HUES6 (cell line): ENCODE data around the gene ZNF263.
A peak's percentile ranks its signal among the peaks of the same experiment; 100 is the strongest.

Source experiments
- H3K27ac ChIP-seq: 2 replicates; pipeline ENCODE4 v1.7.0; 2013; ENCODE audit warnings: low read depth, mild to moderate bottlenecking, low read length, inconsistent platforms
- H3K27me3 ChIP-seq: 2 replicates; pipeline ENCODE4 v1.6.1; 2013; ENCODE audit warnings: low read length; ENCODE audit not compliant: control insufficient read depth, insufficient read depth
- H3K36me3 ChIP-seq: 2 replicates; pipeline ENCODE4 v1.6.1; 2013; ENCODE audit warnings: low read length; ENCODE audit not compliant: control insufficient read depth, insufficient read depth
- H3K4me1 ChIP-seq: 2 replicates; pipeline ENCODE4 v1.6.1; 2013; ENCODE audit warnings: low read length; ENCODE audit not compliant: control insufficient read depth, insufficient read depth
- H3K4me3 ChIP-seq: 2 replicates; pipeline ENCODE4 v1.5.1; 2013; ENCODE audit warnings: low read depth, low read length
- H3K9ac ChIP-seq: one replicate; pipeline ENCODE4 v1.6.1; 2013; ENCODE audit warnings: mild to moderate bottlenecking, low read length
- H3K9me3 ChIP-seq: 2 replicates; pipeline ENCODE4 v1.6.1; 2013; ENCODE audit warnings: low read depth, low read length; ENCODE audit not compliant: control insufficient read depth, insufficient read depth

ZNF263 gene

GRCh38 chr16:3282730-3283542 lies at the start of gene ZNF263:
Gene ZNF263 (plus strand): TSS chr16:3283491. CDS start chr16:3283819, 328 bp downstream.
- H3K36me3 ChIP-seq, result peaks cover 26% of the 10 kb centered on the region
- H3K27ac ChIP-seq, result peak within 1 kb of the TSS; percentile 88
- H3K4me1 ChIP-seq, result no peaks in the 10 kb centered on the region; the same call in 1 of the 2 replicates
- H3K27me3 ChIP-seq, result no peaks in the 10 kb centered on the region
- H3K9me3 ChIP-seq, result peaks cover 20% of the 10 kb centered on the region
- peak within 1 kb of the TSS; percentile 91 for H3K9ac ChIP-seq
- peak within 1 kb of the TSS; percentile 66 for H3K4me3 ChIP-seq

GRCh38 chr16:3234543-3234856 lies 48.8 kb upstream of the ZNF263 start:
- Histone ChIP-seq H3K27ac (peak overlapping the region; percentile 73; the same call in 1 of the 2 replicates), H3K9me3 (peaks cover 26% of the 10 kb centered on the region), H3K9ac (peak overlapping the region; percentile 89), H3K4me3 (peak overlapping the region; percentile 93), H3K27me3 (no peaks in the 10 kb centered on the region), H3K36me3 (peaks cover 42% of the 10 kb centered on the region), H3K4me1 (no peaks in the 10 kb centered on the region)

DNA sequence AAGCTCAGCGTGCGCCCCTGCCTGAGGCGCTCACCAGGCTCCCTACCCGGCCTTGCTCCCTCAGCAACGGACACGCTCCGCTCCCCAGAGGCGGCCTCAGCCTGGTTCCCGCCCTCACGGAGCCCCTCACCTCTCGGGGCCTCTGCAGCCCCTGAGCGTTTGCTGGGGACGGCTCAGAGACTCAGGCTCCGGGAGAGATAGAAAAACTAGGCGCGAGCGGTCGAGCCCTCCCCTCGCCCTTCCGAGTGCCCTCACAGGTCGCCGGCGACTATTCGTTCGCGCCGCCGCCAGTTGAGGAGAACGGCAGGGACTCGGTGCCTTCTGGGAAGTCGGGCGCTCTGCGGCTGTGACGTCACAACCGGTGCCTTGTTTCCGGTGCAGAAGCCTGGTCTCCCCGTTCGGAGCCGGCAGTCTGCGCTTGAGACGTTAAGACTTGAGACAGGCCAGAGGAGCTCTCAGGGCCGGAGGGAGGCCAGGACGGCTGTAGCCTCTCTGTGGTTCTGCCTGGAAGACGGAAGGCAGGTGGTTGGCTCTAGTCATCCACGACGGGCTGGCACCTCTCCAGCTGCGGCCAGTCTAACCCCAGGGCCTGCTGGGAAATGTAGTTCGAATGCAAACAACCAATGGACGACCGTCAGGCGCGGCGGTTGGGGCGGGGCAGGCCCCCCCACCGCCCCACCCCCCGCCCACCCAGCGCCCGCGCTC lies 48.3 kb upstream of the ZNF263 start, which contains the start of gene ZNF200:
TSS of gene ZNF200 (minus strand) at position 302 of the 705 bp plus-strand sequence. CDS start 1,403 bp downstream, outside the sequence.
- peak within 1 kb of the TSS; percentile 73; the same call in 1 of the 2 replicates for H3K27ac ChIP-seq
- H3K36me3 ChIP-seq, result peaks cover 37% of the 10 kb centered on the region
- H3K27me3 ChIP-seq, result no peaks in the 10 kb centered on the region
- H3K4me1 ChIP-seq, result no peaks in the 10 kb centered on the region
- H3K9me3 ChIP-seq, result peaks cover 22% of the 10 kb centered on the region
- peak within 1 kb of the TSS; percentile 89 for H3K9ac ChIP-seq
- H3K4me3 ChIP-seq, result peak within 1 kb of the TSS; percentile 93

DNA sequence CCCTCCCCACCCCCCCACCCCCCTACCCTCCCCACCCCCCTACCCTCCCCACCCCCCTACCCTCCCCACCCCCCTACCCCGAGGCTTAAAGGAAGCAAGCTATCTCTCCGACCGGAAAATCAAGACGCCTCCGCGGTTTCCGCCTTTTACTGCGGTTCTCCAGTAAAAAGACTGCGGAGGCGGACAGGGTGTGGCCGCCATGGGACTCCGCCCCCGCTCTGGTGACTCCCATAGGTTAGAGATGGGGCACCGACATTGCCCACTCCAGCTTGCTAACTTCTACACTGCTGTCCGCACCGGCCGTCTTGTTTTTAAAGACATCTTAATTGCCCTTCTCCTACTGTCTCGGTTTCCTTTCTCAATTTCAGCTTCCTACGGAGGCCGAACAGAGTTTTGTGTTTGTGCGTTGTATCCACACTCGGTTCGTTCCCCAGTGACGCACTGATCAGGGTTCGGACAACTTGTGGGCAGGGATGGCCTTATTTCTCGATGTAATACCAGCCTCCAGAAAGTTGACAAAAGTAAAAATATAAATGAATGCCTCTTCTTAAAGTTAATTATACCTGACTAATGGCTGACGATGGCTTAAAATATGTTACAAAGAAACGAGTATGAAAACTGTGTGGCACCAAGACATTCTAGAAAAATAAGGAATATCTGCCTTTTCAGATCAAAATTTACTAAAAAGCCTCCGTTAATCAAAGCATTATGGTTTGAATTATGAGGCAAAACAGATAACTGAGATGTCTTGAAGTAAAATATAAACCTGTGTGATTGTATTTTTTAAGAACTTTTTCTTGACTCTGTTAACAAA lies 47.2 kb upstream of the ZNF263 start:
- Histone ChIP-seq H3K36me3 (peaks cover 26% of the 10 kb centered on the region), H3K27me3 (no peaks in the 10 kb centered on the region), H3K9ac (no peak overlapping the region), H3K27ac (no peak overlapping the region), H3K4me1 (no peaks in the 10 kb centered on the region), H3K4me3 (no peak overlapping the region), H3K9me3 (peaks cover 13% of the 10 kb centered on the region)

DNA sequence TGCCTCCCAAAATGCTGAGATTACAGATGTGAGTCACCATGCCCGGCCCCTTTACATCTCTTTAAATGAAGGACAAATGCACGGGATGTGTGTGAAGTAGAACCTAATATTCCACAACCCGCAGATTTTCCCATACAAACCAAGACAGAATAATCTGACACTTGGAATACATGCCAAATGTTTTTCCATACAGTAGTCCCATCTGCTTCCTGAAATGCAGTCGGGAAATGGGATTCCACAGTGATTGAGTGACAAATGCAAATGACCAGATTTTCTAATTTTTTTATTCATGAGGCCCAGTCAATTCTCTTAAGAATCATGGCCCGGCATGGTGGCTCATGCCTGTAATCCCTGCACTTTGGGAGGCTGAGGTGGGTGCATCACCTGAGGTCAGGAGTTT lies 41.5 kb upstream of the ZNF263 start:
- no peak overlapping the region for H3K9ac ChIP-seq
- H3K4me3 ChIP-seq, result no peak overlapping the region
- H3K36me3 ChIP-seq, result no peaks in the 10 kb centered on the region
- H3K4me1 ChIP-seq, result no peaks in the 10 kb centered on the region
- H3K9me3 ChIP-seq, result peaks cover 14% of the 10 kb centered on the region; the same call in 1 of the 2 replicates
- no peak overlapping the region for H3K27ac ChIP-seq
- no peaks in the 10 kb centered on the region for H3K27me3 ChIP-seq

DNA sequence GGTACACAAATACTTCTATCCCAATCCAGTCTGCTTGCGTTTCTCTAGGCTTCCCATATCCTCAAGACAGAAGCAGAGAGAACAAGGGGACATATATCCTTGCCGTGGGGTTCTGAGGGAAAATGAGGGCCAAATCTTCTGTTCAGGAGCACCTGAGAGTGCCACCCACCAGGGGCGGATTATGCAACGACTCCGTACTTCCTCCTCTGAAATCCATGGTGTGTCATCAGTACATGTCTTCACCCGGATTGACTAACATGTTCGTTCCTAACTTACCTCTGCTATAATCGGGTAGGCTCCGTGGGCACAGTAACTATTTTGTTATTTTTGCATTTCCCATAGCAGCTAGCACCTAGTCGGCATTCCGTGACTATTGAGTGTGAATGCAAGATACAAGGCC lies 40.6 kb upstream of the ZNF263 start:
- H3K36me3 ChIP-seq, result no peaks in the 10 kb centered on the region
- no peaks in the 10 kb centered on the region for H3K4me1 ChIP-seq
- peaks cover 7% of the 10 kb centered on the region; the same call in 1 of the 2 replicates for H3K9me3 ChIP-seq
- no peak overlapping the region for H3K9ac ChIP-seq
- H3K27me3 ChIP-seq, result no peaks in the 10 kb centered on the region
- no peak overlapping the region for H3K27ac ChIP-seq
- H3K4me3 ChIP-seq, result no peak overlapping the region

DNA sequence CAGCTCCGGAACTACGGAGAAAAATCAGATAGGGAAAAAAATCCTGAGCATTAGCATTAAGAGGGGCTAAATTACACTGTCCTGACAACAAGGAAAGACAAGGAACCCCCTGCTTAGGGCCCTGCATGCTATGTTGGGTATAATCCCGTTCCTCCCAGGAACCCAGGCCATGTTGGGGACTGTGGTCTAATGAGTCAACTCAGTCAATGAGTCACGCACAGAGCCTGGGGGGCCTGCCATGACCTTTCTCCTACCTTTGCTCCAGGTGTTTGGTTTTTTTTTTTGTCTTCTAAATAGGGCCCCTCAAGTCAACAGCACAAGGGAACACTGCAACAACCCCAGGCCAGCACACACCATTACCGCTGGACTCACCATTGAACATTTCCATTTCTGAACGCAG lies 39.4 kb upstream of the ZNF263 start:
- H3K36me3 ChIP-seq, result no peaks in the 10 kb centered on the region
- peaks cover 3% of the 10 kb centered on the region; the same call in 1 of the 2 replicates for H3K27me3 ChIP-seq
- no peaks in the 10 kb centered on the region for H3K4me1 ChIP-seq
- no peak overlapping the region for H3K27ac ChIP-seq
- no peak overlapping the region for H3K9ac ChIP-seq
- peaks cover 7% of the 10 kb centered on the region; the same call in 1 of the 2 replicates for H3K9me3 ChIP-seq
- H3K4me3 ChIP-seq, result no peak overlapping the region

DNA sequence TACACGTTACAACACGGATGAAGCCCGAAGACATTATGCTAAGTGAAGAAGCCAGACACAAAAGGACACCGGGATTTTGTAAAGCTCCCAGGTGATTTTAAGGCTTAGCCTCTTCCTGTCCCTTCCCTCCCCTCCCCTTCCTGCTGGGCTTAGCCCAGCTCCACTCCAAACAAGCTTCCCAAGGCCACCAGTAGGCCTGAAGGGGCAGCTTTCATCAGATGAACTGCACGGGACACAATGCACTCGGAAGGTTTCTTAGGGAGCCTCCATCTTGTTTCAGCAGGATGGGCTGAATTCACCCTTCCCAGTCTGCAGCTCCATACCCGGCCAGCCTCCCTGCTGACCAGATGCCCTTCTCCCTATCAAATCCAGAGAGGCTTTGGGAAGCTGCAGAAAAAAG lies 37.3 kb upstream of the ZNF263 start:
- Histone ChIP-seq H3K9ac (no peak overlapping the region), H3K9me3 (peaks cover 9% of the 10 kb centered on the region; the same call in 1 of the 2 replicates), H3K4me3 (no peak overlapping the region), H3K27ac (no peak overlapping the region), H3K27me3 (peaks cover 7% of the 10 kb centered on the region; the same call in 1 of the 2 replicates), H3K4me1 (no peaks in the 10 kb centered on the region), H3K36me3 (no peaks in the 10 kb centered on the region)

GRCh38 chr16:3246876-3247275 lies 36.4 kb upstream of the ZNF263 start:
- H3K36me3 ChIP-seq, result no peaks in the 10 kb centered on the region
- no peak overlapping the region for H3K27ac ChIP-seq
- no peak overlapping the region for H3K9ac ChIP-seq
- H3K4me3 ChIP-seq, result no peak overlapping the region
- H3K27me3 ChIP-seq, result peaks cover 7% of the 10 kb centered on the region; the same call in 1 of the 2 replicates
- no peaks in the 10 kb centered on the region for H3K4me1 ChIP-seq
- peaks cover 9% of the 10 kb centered on the region; the same call in 1 of the 2 replicates for H3K9me3 ChIP-seq

- peaks cover 7% of the 10 kb centered on the region; the same call in 1 of the 2 replicates for H3K27me3 ChIP-seq
- no peaks in the 10 kb centered on the region for H3K36me3 ChIP-seq
- no peak overlapping the region for H3K27ac ChIP-seq
- no peak overlapping the region for H3K9ac ChIP-seq
- no peaks in the 10 kb centered on the region for H3K4me1 ChIP-seq
- H3K4me3 ChIP-seq, result no peak overlapping the region
- H3K9me3 ChIP-seq, result peaks cover 9% of the 10 kb centered on the region; the same call in 1 of the 2 replicates
Measured at GRCh38 chr16:3248596-3248995, 34.7 kb upstream of the ZNF263 start.
